OCI-LY7 (cell line): Measurements from ENCODE around the gene ZNF844. TPM values are rescaled to one million over a fixed set of nuclear protein-coding genes. Genes with fewer than 3 reads are reported as not detected.
"Not testable (repeated sequence)": the region's sequence is repeated elsewhere in the genome, so short reads cannot be mapped to it uniquely, and the experiment has no call there.

ENCODE experiments used
- BruUV-seq: library from RNA; stranded (reverse); fragments of 400-500 nt; replicated peaks from 2 replicates; lab custom pipeline; 2021; lab: Mats Ljungman, UMichigan
- CTCF ChIA-PET: fragments of 300-600 bp; sonication (Branson Sonifier 250); formaldehyde crosslinking; loops from one replicate; lab custom pipeline; 2022; ENCODE audit warnings: antibody characterized with exemption; ENCODE audit not compliant: unreplicated experiment; lab: Charles Lee
- POLR2A ChIA-PET: fragments of 300-600 bp; sonication (Branson Sonifier 250); formaldehyde crosslinking; loops from one replicate; lab custom pipeline; 2022; ENCODE audit warnings: antibody characterized with exemption; lab: Charles Lee
- DNase-seq: peaks from one replicate; pipeline ENCODE4 v3.0.0-alpha.2; 2015; ENCODE audit warnings: low spot score
- H2AFZ ChIP-seq: fragments of 200-600 bp; sonication (generic), shearing (Covaris generic); 2 replicates; pipeline ENCODE4 v1.6.1; 2014; ENCODE audit warnings: mild to moderate bottlenecking, antibody characterized with exemption, low read length, moderate library complexity
- H3K27ac ChIP-seq: fragments of 200-600 bp; sonication (generic); 2 replicates; pipeline ENCODE4 v1.5.1; 2014; ENCODE audit warnings: mixed run types, low read depth, mild to moderate bottlenecking, moderate library complexity, low read length, inconsistent platforms; ENCODE audit not compliant: poor library complexity, severe bottlenecking
- H3K36me3 ChIP-seq: fragments of 200-600 bp; sonication (generic); 2 replicates; pipeline ENCODE4 v1.6.1; 2014; ENCODE audit warnings: mild to moderate bottlenecking, antibody characterized with exemption, low read length, moderate library complexity, mixed read lengths; ENCODE audit not compliant: insufficient read depth
- H3K4me1 ChIP-seq: fragments of 200-600 bp; sonication (generic); 2 replicates; pipeline ENCODE4 v1.5.1; 2014; ENCODE audit warnings: mild to moderate bottlenecking, low read length; ENCODE audit not compliant: insufficient read depth, poor library complexity, severe bottlenecking
- H3K4me2 ChIP-seq: fragments of 200-600 bp; sonication (generic); 2 replicates; pipeline ENCODE4 v1.6.1; 2014; ENCODE audit warnings: mild to moderate bottlenecking, low read length
- H3K4me3 ChIP-seq: fragments of 200-600 bp; sonication (generic); 2 replicates; pipeline ENCODE4 v1.5.1; 2014; ENCODE audit warnings: mild to moderate bottlenecking, low read depth, low read length; ENCODE audit not compliant: poor library complexity, severe bottlenecking
- H3K79me2 ChIP-seq: fragments of 200-600 bp; sonication (generic); 2 replicates; pipeline ENCODE4 v1.6.1; 2016; ENCODE audit warnings: low read depth, mild to moderate bottlenecking, low read length, moderate library complexity, mixed read lengths; ENCODE audit not compliant: insufficient read depth
- H3K9me2 ChIP-seq: fragments of 200-600 bp; sonication (generic); 2 replicates; pipeline ENCODE4 v1.6.1; 2016; ENCODE audit warnings: mild to moderate bottlenecking, low read length, mixed read lengths; ENCODE audit not compliant: insufficient read depth
- H3K9me3 ChIP-seq: fragments of 200-600 bp; sonication (generic); 2 replicates; pipeline ENCODE4 v1.6.1; 2014; ENCODE audit warnings: mild to moderate bottlenecking, mixed run types, low read length, mixed read lengths
- H4K20me1 ChIP-seq: fragments of 200-600 bp; sonication (generic); 2 replicates; pipeline ENCODE4 v1.6.1; 2014; ENCODE audit warnings: mild to moderate bottlenecking, antibody characterized with exemption, low read length, moderate library complexity, mixed read lengths; ENCODE audit not compliant: insufficient read depth
- EZH2phosphoT487 ChIP-seq: fragments of 200-600 bp; sonication (generic); IDR thresholded peaks from 2 replicates; pipeline ENCODE4 v1.6.1; 2018; ENCODE audit warnings: low read depth, borderline replicate concordance, mild to moderate bottlenecking, mixed run types, antibody characterized with exemption, low read length, moderate library complexity, mixed read lengths
- intact Hi-C: fragments of 100-400 bp; cut with micrococcal nuclease; formaldehyde crosslinking; loops from one replicate; pipeline ENCODE4 v1.10.0; 2022; ENCODE audit not compliant: unreplicated experiment
- total RNA-seq, 2 experiments: library from RNA; depleted of rRNA in 1 of 2; stranded (reverse); fragments of >200 nt in 1 of 2; shearing (Covaris generic) in 1 of 2; gene quantifications; 2 replicates each; pipeline ENCODE4 v1.2.3, GENCODE V29; 2014 to 2022
- TF ChIP-seq, protein P1 (sequence below): fragments of 200-600 bp; sonication (generic); conservative IDR thresholded peaks from 2 replicates; pipeline ENCODE4 v1.5.1; 2014; ENCODE audit warnings: mild to moderate bottlenecking, antibody characterized with exemption, low read length, moderate library complexity, mixed read lengths

ZNF844 gene
- total RNA-seq, 2 experiments from 2014 or later, result 6.7 to 9.3 TPM

DNA sequence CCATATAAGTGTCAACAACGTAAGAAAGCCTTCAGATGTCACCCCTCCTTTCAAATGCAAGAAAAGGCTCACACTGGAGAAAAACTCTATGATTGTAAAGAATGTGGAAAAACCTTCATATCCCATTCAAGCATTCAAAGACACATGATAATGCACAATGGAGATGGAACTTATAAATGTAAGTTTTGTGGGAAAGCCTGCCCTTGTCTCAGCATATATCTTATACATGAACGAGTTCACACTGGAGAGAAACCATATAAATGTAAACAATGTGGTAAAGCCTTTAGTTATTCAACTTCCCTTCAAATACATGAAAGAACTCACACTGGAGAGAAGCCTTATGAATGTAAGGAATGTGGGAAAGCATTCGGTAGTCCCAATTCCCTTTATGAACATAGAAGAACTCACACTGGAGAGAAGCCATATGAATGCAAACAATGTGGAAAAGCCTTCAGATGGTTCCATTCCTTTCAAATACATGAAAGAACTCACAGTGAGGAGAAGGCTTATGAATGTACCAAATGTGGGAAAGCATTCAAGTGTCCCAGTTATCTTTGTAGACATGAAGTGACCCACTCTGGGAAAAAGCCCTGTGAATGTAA lies 11.1 kb downstream of the ZNF844 start:
- intact Hi-C loops, result no loop called here
- Histone ChIP-seq H3K4me1 (peaks cover 12% of the 10 kb centered on the region), H3K36me3 (peaks cover 74% of the 10 kb centered on the region), H3K9me3 (peaks cover 62% of the 10 kb centered on the region), H3K4me2 (no peak overlapping the region), H3K79me2 (no peaks in the 10 kb centered on the region), H3K27ac (no peak overlapping the region), H3K9me2 (no peaks in the 10 kb centered on the region), H3K4me3 (no peak overlapping the region), H2AFZ (no peak overlapping the region), H4K20me1 (no peaks in the 10 kb centered on the region)
- no peak for DNase-seq
- CTCF ChIA-PET, result no interaction called here
- BruUV-seq, result no TSS peak
- POLR2A ChIA-PET, result no interaction called here
- TF ChIP-seq EZH2phosphoT487, result no peak
- TF ChIP-seq, protein P1, sequence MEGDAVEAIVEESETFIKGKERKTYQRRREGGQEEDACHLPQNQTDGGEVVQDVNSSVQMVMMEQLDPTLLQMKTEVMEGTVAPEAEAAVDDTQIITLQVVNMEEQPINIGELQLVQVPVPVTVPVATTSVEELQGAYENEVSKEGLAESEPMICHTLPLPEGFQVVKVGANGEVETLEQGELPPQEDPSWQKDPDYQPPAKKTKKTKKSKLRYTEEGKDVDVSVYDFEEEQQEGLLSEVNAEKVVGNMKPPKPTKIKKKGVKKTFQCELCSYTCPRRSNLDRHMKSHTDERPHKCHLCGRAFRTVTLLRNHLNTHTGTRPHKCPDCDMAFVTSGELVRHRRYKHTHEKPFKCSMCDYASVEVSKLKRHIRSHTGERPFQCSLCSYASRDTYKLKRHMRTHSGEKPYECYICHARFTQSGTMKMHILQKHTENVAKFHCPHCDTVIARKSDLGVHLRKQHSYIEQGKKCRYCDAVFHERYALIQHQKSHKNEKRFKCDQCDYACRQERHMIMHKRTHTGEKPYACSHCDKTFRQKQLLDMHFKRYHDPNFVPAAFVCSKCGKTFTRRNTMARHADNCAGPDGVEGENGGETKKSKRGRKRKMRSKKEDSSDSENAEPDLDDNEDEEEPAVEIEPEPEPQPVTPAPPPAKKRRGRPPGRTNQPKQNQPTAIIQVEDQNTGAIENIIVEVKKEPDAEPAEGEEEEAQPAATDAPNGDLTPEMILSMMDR, result no peak

DNA sequence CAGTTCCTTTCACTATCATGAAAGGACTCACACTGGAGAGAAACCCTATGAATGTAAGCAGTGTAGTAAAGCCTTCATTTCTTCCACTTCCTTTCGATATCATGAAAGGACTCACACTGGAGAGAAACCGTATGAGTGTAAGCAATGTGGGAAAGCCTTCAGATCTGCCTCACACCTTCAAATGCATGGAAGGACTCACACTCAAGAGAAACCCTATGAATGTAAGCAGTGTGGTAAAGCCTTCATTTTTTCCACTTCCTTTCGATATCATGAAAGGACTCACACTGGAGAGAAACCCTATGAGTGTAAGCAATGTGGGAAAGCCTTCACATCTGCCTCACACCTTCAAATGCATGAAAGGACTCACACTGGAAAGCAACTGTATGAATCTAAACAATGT lies 11.8 kb downstream of the ZNF844 start:
- POLR2A ChIA-PET, H3K4me3 ChIP-seq, H3K79me2 ChIP-seq, H2AFZ ChIP-seq, intact Hi-C loops, DNase-seq, CTCF ChIA-PET, BruUV-seq, H3K4me2 ChIP-seq, H4K20me1 ChIP-seq, H3K9me2 ChIP-seq, H3K27ac ChIP-seq: not testable (repeated sequence)
- Histone ChIP-seq H3K9me3 (peaks cover 66% of the 10 kb centered on the region), H3K4me1 (peaks cover 18% of the 10 kb centered on the region), H3K36me3 (peaks cover 77% of the 10 kb centered on the region)

DNA sequence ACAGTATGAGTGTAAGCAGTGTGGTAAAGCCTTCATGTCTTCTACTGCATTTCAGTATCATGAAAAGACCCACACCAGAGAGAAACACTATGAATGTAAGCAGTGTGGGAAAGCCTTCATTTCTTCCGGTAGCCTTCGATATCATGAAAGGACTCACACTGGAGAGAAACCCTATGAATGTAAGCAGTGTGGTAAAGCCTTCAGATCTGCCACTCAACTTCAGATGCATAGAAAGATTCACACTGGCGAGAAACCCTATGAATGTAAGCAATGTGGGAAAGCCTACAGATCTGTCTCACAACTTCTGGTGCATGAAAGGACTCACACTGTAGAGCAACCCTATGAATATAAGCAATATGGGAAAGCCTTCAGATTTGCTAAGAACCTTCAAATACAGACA lies 12.8 kb downstream of the ZNF844 start:
- Histone ChIP-seq H3K4me2 (no peak overlapping the region), H3K79me2 (no peaks in the 10 kb centered on the region), H4K20me1 (no peaks in the 10 kb centered on the region), H3K36me3 (peaks cover 70% of the 10 kb centered on the region), H3K9me3 (peaks cover 60% of the 10 kb centered on the region), H3K4me1 (peaks cover 18% of the 10 kb centered on the region), H2AFZ (no peak overlapping the region), H3K9me2 (no peaks in the 10 kb centered on the region), H3K4me3 (no peak overlapping the region), H3K27ac (no peak overlapping the region)
- POLR2A ChIA-PET, result no interaction called here
- TF ChIP-seq EZH2phosphoT487, result no peak
- TF ChIP-seq, protein P1, result no peak
- DNase-seq, result no peak
- CTCF ChIA-PET, result no interaction called here
- intact Hi-C loops, result no loop called here
- no TSS peak for BruUV-seq

DNA sequence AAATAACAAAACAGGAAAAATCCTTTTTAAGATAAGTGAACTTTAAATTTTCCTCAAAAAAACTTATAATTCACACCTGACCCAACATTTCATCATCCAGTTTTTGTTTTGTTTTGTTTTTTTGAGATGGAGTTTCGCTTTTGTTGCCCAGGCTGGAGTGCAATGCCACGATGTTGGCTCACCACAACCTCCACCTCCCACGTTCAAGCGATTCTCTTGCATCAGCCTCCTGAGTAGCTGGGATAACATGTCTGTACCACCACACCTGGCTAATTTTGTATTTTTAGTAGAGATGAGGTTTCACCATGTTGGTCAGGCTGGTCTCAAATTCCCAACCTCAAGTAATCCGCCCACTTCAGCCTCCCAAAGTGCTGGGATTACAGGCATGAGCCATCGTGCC lies 18.8 kb downstream of the ZNF844 start:
- Histone ChIP-seq H3K36me3 (peaks cover 16% of the 10 kb centered on the region), H3K4me1 (peaks cover 18% of the 10 kb centered on the region)
- H3K79me2 ChIP-seq, CTCF ChIA-PET, POLR2A ChIA-PET, H3K4me3 ChIP-seq, DNase-seq, H4K20me1 ChIP-seq, H3K9me3 ChIP-seq, H3K4me2 ChIP-seq, BruUV-seq, H3K27ac ChIP-seq, H3K9me2 ChIP-seq, intact Hi-C loops, H2AFZ ChIP-seq: not testable (repeated sequence)
